HG02938 (cell line): ENCODE measurements around the gene CRTAC1.

Source experiments
- ATAC-seq: cut with Tn5 transposase; IDR thresholded peaks from one replicate; pipeline ENCODE4 v1.9.1; 2021; ENCODE audit warnings: mild to moderate bottlenecking, moderate library complexity; ENCODE audit not compliant: unreplicated experiment

Gene CRTAC1

DNA sequence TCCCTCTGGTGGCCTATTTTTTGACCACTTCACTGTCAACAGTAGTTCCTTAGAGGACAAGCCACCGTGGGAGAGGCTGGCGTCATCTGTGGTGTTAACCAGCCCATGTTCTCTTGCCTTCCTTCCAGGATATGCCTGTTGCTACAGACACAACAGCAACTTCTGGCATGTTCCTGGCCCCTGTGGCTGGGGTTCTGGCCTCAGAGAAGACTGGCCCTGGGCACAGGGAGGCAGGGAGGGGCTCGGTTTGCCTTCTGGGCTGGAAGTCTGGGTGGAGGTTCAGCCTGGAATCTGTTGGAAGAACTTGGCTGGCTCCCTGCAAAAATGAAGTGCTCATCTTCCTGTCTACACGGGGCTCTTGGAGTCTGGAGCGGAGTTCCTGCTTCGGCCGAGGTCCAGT is 155.0 kb downstream of the CRTAC1 start:
- ATAC-seq, result no peak

DNA sequence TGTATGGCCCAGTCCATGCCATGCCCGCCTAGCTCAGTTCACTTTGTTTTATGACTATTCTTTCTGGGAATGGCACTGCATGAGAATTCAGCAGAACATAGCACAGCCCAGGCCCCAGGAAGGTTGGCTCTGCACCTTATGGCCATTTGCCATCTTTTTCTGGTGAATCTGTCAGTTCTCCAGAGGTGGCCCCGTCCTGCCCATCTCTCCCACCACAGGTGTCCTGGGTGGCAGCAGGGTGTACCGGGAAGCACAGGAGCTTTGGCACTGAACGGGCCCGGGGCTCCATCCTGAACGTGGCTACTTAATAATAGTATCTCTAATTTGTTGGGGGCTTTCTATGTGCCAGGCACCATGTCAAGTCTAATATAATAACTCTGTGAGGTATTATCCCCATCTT is 156.1 kb downstream of the CRTAC1 start:
- no peak for ATAC-seq

DNA sequence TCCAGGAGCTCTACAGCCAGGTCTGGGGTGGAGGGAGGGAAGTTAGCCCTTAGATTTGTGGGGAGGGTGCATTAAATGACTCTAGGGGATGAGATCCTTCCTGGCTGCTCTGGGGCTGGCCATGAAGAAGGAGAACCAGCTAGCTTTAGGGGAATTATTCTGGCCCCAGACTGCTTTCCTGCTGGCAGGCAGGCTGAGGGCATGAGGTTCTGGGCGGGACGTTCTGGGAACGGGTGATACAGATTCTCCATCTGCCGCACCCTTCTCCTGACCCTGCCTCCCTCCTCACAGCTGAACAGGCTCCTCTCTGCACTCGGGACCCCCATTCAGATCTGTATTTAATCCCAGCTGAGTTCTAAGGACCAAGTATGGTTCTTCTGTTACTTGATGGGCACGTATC is 156.9 kb downstream of the CRTAC1 start:
- ATAC-seq, result no peak

DNA sequence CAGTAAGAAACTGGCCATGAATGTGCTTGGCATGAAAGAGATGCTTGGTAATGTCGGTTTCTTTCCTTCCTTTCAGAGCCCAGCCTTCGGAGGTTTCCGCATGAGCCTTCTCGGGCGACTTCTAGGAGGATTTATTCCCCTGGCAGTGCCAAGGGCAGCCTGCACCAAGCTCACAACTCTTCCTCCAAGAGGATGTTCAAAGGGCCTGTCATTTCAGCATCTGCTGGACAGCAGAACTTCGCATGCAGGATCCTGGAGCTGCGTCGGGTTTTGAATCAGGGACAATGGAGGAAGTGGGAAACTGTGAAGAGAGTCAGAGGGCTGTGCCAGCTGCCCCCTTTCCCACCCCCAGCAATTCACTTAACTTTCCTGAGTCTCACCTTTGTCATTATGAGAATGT is 159.4 kb downstream of the CRTAC1 start:
- no peak for ATAC-seq

DNA sequence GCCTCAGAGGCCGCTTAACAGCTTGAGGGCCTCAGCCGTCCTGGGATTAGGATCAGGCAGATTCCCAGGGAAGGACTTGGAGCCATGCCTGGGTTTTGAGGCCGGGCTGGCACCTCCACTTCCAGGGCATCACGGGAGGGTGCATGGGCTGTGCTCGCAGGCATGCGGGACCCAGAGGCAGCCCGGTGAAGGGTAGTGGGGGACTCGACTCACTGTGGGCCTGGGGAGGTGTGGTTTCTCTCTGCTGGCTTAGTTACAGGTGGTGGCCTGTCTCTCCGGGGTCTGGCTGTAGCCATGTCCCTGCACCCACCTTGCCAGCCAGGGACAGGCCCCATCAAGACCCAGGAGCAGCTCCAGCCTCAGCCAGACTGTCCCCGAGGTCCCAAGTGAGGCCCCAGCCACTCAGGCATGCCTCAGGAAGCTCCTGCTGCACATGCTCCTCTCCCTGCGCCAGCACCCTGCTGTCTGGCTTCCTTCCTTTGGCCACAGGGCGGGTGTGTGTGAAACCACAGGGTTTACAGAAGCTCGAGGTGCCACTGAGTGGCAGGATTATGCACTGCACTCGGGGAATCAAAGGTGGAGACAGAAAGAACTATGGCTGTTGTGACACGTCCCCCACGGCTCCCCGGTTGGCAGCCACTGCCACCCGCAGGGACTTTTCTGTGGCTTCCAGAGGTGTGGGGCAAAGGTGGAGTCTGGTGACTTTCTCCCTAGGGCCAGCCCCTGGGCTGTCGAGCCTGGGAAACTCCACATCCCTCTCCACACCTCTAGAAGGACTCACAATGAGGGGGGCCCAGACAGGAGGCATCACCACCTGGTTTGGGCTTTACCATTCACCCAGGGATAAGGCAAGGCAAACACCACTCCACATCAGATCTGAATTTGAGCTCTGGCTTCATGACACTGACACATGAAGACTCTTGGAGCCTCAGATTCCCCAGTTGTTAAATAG is 161.1 kb downstream of the CRTAC1 start:
- ATAC-seq, result peak; percentile 95

DNA sequence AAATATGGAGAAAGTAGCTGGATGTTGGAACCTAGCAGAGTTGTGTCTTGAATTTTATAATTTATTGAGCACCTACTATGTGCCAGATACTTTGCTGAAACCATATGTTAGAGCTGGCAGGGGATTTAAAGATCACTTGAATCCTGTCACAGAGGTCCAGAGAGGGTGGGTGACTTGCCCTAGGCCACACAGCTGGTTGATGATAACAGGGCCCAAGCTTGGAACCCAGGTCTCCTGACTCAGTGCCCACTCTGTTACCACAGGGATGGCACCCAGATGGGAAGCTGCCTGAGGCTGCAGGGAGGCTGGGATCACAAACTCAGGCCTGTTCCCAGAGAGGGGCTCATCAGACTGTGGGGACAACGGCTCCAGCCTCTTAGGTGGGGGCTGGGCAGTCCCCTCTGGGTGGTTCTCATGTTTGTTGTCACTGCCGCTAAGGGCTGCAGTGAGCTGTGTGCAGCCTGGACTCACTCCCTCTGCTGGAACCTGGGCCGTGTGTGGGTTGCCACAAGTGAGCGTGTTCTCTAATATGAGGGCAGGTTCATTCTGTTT is 162.2 kb downstream of the CRTAC1 start:
- ATAC-seq, result no peak

DNA sequence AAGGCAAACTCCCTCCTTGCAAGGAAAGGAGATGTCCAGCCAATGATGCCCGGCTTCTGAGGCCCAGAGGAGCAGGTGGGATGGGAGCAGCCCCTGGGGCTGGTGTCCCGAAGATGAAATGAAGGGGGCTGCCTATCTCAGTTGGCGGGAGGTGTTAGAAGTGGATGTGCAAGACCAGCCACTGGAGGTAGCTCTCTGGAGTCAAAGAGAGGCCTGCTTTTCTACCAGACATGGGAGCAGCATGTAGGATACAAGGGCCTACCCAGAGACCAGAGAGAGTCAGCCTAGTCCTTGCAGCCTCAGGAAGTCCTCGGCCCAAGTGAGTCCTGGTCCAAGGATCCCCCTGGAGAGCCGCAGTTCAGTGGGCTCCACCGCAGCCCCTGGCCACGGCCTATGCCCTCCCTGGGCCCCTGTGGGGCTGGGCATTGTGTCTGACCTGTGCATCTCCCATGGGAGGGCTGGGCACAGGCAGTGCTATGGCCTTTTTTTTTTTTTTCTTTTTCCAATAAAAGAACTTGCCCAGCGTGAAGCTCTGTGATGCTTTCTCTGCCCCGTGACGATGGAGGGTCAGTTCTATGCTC is 163.1 kb downstream of the CRTAC1 start:
- no peak for ATAC-seq

DNA sequence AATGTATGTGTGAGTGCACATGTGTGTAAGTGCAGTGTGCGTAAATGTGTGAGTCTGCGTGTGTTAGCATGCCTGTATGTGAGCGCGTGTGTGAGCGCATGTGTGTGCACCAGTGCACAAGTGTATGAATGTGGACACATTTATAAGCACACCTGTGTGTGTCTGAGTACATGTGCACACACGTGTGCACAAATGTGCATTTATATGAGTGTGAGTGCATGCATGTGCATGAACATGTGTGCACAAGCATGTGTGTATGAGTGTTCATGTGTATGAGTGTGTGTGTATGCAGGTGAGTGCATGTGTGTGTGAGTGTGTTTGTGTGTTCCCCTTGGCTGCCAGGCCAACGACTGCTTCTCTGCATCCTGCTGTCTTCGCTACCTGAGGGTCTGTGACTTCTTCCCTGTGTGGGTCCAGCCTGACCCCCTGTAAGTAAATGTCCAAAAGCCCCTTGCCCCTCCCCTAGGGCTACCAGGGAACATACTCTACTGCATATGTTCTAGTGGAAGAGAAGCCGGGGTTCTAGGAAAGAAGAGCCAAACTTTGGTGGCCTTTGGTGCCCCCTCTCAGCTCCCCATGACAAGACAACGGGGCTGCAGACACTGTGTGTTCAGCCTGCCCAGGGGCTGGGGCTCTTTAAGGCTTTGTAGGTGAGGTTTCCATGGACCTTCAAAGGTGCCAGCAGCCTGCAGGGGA is 163.7 kb downstream of the CRTAC1 start:
- ATAC-seq, result no peak

DNA sequence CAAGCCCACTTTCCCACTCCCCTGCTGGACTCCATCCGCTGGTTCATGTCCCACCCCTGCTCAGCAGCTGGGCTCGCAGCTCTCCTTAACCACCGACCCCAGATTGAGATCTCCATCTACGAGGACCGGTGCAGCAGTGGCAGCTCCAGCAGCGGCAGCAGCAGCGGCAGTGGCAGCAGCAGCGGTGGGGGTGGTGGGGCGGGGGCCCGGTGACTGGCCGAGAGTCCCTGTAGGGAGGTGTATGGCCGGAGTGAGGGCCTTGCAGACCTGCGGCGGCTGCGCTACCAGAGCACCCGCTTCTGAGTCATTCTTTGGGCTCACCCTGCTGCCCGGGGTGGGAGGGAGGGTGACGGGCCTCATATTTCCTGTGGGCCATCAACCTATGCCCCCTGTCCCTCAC is 164.9 kb downstream of the CRTAC1 start:
- no peak for ATAC-seq

DNA sequence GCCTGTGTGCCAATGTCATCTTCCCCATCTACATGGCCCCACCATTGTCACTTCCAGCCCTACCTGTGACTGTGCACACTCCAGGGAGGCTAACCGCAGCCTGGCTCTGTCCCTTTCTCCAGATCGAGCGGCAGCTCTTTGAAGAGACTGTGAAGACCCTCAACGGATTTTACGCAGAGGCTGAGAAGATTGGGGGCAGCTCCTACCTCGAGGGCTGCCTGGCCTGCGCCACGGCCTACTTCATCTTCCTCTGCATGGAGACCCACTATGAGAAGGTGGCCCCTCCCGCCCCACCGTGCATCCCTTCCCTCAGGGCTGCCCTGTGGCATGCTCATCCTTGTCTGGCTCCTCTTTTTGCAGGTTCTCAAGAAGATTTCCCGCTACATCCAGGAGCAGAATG is 166.6 kb downstream of the CRTAC1 start:
- no peak for ATAC-seq

DNA sequence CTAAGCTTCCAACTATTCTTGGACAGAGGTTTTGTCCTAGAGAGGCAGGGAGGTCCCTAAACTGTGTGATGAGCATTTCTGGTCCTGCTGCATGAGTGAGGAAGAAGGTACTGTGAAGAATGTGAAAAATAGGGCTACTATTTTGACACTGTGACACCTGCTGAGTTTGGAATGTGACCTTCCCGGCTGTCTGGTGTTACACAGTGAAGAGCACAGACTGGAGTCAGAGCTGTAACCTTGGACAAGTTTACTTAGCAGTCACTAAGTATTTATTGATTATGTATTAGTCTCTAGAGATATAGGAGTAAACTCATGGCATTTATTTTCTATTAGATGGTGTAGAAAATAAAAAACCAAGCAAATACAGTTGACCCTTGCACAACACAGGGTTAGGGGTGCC is 168.5 kb downstream of the CRTAC1 start:
- no peak for ATAC-seq

DNA sequence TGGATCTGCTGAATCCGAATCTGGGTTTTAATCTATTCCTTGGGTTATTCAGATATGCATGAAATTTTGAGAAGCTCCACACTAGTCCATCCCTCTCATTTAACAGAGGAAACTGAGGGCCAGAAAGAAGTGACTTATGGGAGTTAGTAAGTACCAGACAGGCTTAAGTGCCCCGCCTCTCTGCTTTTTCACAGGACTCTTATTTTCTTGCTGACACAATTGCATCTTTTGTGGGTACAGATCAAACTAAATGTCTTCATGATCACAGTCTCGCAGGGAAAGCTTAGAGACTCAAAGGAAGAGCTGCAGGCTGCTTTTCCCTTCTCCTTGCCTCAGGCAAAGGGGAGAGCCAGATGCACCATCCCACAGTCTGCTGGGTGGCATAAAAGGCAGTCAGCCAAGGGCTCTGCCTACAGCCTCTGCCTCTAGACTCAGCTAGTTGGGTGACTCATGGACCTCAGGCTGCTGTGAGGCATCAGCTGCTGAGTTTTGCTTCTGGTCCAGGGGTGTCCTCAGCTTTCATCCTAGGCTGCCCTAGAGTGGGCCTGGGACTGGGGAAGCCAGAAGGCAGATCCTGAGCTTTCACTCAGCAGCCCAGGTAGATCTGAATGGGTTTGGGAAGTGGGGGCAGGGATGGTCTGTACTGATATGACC is 169.2 kb downstream of the CRTAC1 start:
- no peak for ATAC-seq

DNA sequence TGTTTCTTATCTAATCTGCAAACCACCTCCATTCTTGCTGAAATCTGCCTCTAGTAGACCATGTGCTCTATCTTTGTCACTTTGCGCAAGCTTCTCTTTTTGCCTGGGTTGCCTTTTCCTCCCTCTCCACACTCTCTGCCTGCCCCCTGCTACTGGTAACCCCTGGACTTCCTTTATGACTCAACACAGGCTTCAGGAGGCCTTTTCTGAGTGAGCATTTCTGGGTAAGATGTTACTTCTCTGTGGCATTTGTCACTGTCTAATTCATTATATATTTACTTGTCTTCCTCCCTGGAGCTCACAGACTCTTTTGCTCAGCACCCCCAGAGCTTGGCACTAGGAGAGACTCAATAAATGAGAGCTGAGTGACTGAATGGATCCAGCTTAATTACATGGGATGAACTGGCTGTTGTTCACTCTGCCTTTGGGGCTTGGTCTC is 172.4 kb downstream of the CRTAC1 start:
- ATAC-seq, result peak; percentile 65

DNA sequence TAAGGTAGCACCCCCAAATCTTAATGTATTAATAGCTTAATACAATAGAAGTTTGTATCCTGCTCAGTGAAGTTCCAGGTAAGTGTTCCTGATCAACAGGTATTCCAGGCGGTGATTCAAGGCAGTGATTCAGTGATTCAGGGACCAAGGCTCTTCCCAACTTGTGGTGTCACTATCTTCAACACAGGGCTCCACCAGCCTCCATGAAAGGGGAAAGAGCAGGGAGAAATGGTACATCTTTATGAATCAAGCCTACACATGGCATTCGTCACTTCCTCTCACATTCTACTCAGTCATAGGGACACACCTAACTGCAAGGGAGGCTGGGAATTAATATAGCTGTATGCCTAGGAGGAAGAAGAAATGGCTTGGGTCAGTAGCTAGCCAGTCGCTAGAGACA is 175.7 kb downstream of the CRTAC1 start:
- no peak for ATAC-seq

DNA sequence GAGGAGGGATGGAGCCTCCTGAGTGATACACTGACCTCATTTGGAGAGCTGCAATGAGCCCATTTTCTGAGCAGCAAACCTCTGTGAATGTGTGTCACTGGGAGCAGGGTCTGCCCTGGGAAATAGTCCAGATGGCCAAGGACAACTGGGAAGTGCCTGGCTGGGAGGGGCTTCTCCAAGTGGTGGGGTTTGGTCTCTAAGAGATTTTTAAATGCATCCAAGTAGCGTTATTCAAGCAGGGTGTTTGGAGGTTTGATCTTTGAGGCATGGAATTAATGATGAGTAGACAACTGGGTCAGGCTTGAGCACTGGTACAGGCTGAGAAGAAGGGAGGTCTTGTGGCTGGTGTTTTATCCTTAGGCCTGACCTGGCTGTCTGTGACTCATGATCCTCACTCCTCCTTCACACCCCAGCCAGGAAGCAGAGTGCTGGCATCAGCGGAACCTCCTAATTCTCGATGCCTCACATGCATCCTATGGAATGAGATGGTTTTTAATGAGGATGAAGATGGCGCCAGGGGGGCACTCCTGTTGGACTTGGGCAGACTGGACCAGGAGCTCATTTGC is 177.5 kb downstream of the CRTAC1 start:
- no peak for ATAC-seq

DNA sequence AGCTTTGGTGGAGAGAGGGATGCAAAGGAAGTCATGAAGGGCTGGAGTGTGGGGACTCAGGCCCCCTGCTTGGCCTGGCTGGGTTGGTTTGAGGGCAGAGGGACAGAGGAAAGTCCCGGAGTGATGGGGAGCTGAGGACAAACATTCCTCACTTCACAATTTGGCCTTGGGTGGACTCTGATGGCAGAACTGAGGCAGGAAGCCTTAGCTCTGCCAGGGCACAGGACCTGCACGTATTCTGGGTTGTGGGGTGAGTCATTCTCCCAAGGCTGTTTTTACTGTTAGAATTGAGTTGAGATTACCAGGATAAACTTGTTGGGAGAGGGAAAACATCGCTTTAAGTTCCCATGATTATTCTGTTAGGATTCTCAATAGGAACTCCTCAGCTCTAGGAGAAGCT is 178.1 kb downstream of the CRTAC1 start:
- no peak for ATAC-seq

DNA sequence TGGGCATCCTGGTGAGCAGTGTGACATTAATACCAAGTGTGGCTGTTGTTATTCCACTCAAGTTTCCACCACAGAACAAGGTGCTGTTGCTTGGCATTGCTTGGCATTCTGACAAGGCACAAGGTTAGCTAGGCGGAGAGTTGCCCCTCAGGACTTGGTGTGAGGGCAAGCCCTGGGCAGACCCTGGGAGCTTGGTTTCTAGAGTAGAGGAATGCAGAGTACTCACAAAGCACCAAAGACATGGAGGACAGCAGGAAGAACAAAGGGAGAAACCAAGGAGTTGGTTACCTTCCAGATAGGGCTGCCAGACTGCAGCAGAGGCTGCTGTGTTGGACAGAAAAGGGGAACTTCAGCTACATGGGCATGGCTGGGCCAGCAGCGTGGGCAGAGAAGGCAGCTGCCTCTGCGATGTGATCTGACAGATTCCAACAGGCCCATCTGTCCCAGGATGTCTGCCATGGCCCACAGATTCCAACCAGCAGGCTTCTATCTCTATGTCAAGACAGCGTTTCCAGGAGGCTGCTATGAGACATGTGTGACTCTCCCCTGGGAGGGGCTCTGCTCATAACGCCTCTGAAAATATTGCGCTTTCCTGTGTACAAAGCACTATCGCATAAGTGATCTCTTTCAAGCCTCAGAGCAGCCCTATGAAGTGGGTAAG is 178.9 kb downstream of the CRTAC1 start:
- ATAC-seq, result no peak

DNA sequence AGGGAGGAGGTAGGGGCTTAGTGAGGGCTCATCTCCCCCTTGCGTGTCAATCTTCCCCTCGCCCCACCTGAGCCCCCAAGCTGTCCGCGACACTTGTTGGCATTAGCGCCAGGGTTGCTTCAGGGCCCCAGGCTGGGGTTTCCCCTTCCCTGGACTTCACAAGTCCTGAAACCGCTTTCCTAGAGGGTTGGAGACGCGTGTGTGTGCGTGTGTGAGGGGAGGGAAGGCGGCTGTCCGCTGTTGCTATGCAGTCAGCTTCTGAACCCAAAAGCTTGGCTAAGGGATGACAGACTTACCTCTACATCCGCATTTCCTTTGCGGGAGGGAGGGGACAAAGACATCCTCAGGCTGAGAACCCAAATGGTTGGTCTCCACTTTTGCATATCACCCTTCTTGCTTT is 180.0 kb downstream of the CRTAC1 start:
- ATAC-seq, result no peak

DNA sequence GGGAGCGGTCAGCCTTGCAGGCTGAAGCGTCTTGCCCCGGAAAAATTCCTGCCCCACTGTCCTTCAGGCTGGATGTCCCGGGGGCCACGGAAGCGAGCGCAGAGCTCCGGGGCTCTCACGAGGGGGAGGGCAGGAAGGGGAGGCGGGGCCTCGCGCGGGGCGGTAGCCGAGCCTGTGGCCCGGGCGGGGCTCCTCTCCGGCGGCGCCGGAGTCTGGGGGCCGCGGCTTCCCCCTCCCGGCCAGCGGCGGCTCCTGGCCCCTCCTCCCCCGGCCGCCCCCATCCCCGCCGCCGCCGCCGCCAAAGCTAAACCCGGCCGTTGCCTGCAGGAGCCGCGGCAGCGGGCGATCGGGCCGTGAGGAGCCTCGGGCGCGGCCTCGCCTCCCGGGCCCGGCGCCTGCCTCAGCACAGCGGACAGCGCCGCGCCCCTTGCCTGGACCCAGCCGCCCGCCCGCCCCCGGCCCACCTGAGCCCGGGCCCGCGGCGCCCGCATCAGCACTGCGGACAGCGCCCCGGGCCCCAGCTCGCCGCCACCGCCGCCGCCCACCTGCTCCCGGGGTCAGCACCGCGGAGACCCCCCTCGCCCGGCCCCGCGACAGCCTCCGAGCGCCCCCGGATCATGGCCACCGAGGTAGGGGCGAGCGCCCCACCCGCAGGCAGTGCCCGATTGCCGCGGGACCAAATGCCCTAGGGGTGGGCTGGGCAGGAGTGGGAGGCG is 180.6 kb downstream of the CRTAC1 start, which contains the start of gene GOLGA7B:
Gene GOLGA7B, plus strand, starts transcription at position 157 of the 716 bp plus-strand sequence. Its CDS starts 461 bp downstream, at position 618.
- no peak for ATAC-seq
